HepG2 (cell line): Measurements from ENCODE around the gene PTPRD. TPM values are rescaled to one million over a fixed set of nuclear protein-coding genes. Genes with fewer than 3 reads are reported as not detected.

Experiments used
- ATAC-seq: fragments of 200-7000 bp; cut with Tn5 transposase; 3 replicates; pipeline ENCODE4 v1.9.1; 2020; ENCODE audit warnings: mild to moderate bottlenecking, moderate library complexity
- BruUV-seq: library from RNA; stranded (reverse); fragments of 400-500 nt; replicated peaks from 2 replicates; lab custom pipeline; 2021; lab: Mats Ljungman, UMichigan
- CTCF ChIA-PET: fragments of 300-600 bp; formaldehyde crosslinking; extraction: SDS; loops from one replicate; lab custom pipeline; 2021; ENCODE audit warnings: low total read pairs, inconsistent platforms, low intra/inter-chr PET ratio; lab: Yijun Ruan, JAX
- POLR2A ChIA-PET: fragments of 350-600 bp; sonication (Branson Sonifier 250); formaldehyde crosslinking; loops from one replicate; lab custom pipeline; 2020; ENCODE audit warnings: antibody characterized with exemption, inconsistent platforms; lab: Yijun Ruan, JAX
- DNase-seq: peaks from one replicate; pipeline ENCODE4 v3.0.0-alpha.2; 2015; ENCODE audit warnings: low spot score
- FAIRE-seq: peaks from 3 replicates; lab custom pipeline; 2011; peaks lifted over from hg19 to GRCh38; lab: Jason Lieb, UNC
- H2AFZ ChIP-seq: one replicate; pipeline ENCODE4 v1.6.1; 2011; ENCODE audit warnings: low read length, inconsistent platforms
- H3K27ac ChIP-seq: fragments of 300-600 bp; 3 replicates; pipeline ENCODE4 v1.8.0; 2011; ENCODE audit warnings: mixed run types, mild to moderate bottlenecking, mixed read lengths, low read length, inconsistent platforms; ENCODE audit not compliant: insufficient read depth; ENCODE audit errors: extremely low read length
- H3K27me3 ChIP-seq, 2 experiments: fragments of 200-600 bp in 1 of 2; 2 replicates in 1 of 2; 3 replicates in 1 of 2; pipeline versions ENCODE4 v1.6.0 to v1.8.0; 2011; ENCODE audit warnings: low read length in 2 of 2, mild to moderate bottlenecking in 2 of 2, moderate library complexity in 2 of 2, inconsistent platforms in 1 of 2; ENCODE audit not compliant: insufficient read depth in 2 of 2, control insufficient read depth in 1 of 2
- H3K36me3 ChIP-seq, 2 experiments: fragments of 200-600 bp in 1 of 2; replicated peaks in 1 of 2; 2 replicates in 1 of 2; 3 replicates in 1 of 2; pipeline versions ENCODE4 v1.5.1 to v1.8.0; 2011; ENCODE audit warnings: low read length in 2 of 2, inconsistent platforms in 1 of 2; ENCODE audit not compliant: insufficient read depth in 2 of 2, control insufficient read depth in 1 of 2
- H3K4me1 ChIP-seq: 2 replicates; pipeline ENCODE4 v1.5.1; 2012; ENCODE audit warnings: low read length, inconsistent platforms; ENCODE audit not compliant: insufficient read depth
- H3K4me2 ChIP-seq: 2 replicates; pipeline ENCODE4 v1.6.0; 2011; ENCODE audit warnings: low read depth, low read length, inconsistent platforms
- H3K4me3 ChIP-seq, 3 experiments: fragments of 200-600 bp in 1 of 3; sonication (generic), shearing (Covaris generic) in 1 of 3; replicated peaks in 1 of 3; 2 replicates each; pipeline ENCODE4 v1.5.1; 2011 to 2016; ENCODE audit warnings: low read length in 3 of 3, inconsistent platforms in 2 of 3, low read depth in 2 of 3, mild to moderate bottlenecking in 2 of 3, control low read depth in 1 of 3, mixed read lengths in 1 of 3; ENCODE audit not compliant: insufficient read depth in 1 of 3
- H3K79me2 ChIP-seq: one replicate; pipeline ENCODE4 v1.6.1; 2011; ENCODE audit warnings: low read length, inconsistent platforms; ENCODE audit not compliant: insufficient read depth
- H3K9ac ChIP-seq: 2 replicates; pipeline ENCODE4 v1.6.0; 2011; ENCODE audit warnings: mild to moderate bottlenecking, low read depth, low read length, inconsistent platforms; ENCODE audit not compliant: insufficient read depth
- H3K9me3 ChIP-seq: 2 replicates; pipeline ENCODE4 v1.5.1; 2012; ENCODE audit warnings: mild to moderate bottlenecking, low read length
- H4K20me1 ChIP-seq: 2 replicates; pipeline ENCODE4 v1.6.0; 2011; ENCODE audit warnings: inconsistent platforms, mild to moderate bottlenecking, low read length, moderate library complexity; ENCODE audit not compliant: insufficient read depth
- CAMTA2 ChIP-seq: sonication (generic); formaldehyde crosslinking; IDR thresholded peaks from 2 replicates; pipeline ENCODE4 v1.4.0; 2020; ENCODE audit warnings: mild to moderate bottlenecking, missing genetic modification reagents, borderline replicate concordance
- E2F1 ChIP-seq: sonication (generic); formaldehyde crosslinking; IDR thresholded peaks from 2 replicates; pipeline ENCODE4 v1.5.0; 2020; ENCODE audit warnings: missing genetic modification reagents
- ELF3 ChIP-seq: IDR thresholded peaks from 2 replicates; pipeline ENCODE4 v1.6.1; 2016; ENCODE audit warnings: missing genetic modification reagents, missing compliant biosample characterization
- ELK4 ChIP-seq: sonication (generic); formaldehyde crosslinking; IDR thresholded peaks from 2 replicates; pipeline ENCODE4 v1.9.0; 2021; ENCODE audit warnings: missing genetic modification reagents, borderline replicate concordance
- ETV5 ChIP-seq: IDR thresholded peaks from 2 replicates; pipeline ENCODE4 v1.6.1; 2018; ENCODE audit warnings: missing biosample characterization, missing genetic modification reagents, inconsistent platforms, borderline replicate concordance
- ETV6 ChIP-seq: sonication (generic); formaldehyde crosslinking; conservative IDR thresholded peaks from 2 replicates; pipeline ENCODE4 v1.4.0; 2020; ENCODE audit warnings: missing genetic modification reagents
- GTF2F1 ChIP-seq: fragments of 150-350 bp; IDR thresholded peaks from 2 replicates; pipeline ENCODE4 v1.6.1; 2014; ENCODE audit warnings: low read length
- HNF4G ChIP-seq, 2 experiments: sonication (generic) in 1 of 2; formaldehyde crosslinking in 1 of 2; IDR thresholded peaks; 2 replicates each; pipeline versions ENCODE4 v1.4.0 to v1.6.1; 2011 to 2020; ENCODE audit warnings: borderline replicate concordance in 2 of 2, low read depth in 2 of 2, mild to moderate bottlenecking in 2 of 2, low read length in 1 of 2, missing genetic modification reagents in 1 of 2, moderate library complexity in 1 of 2
- IRX3 ChIP-seq: sonication (generic); formaldehyde crosslinking; IDR thresholded peaks from 2 replicates; pipeline ENCODE4 v1.8.1; 2023; ENCODE audit warnings: mild to moderate bottlenecking, low read depth, missing genetic modification reagents, borderline replicate concordance
- KMT2A ChIP-seq: sonication (generic); formaldehyde crosslinking; IDR thresholded peaks from 2 replicates; pipeline ENCODE4 v1.4.0; 2020; ENCODE audit warnings: missing genetic modification reagents
- TBX3 ChIP-seq: fragments of 450-650 bp; IDR thresholded peaks from 2 replicates; pipeline ENCODE4 v1.6.1; 2017; ENCODE audit warnings: antibody characterized with exemption, mild to moderate bottlenecking, inconsistent platforms, borderline replicate concordance
- ZBTB33 ChIP-seq: sonication (generic); formaldehyde crosslinking; IDR thresholded peaks from 2 replicates; pipeline ENCODE4 v1.4.0; 2020; ENCODE audit warnings: missing genetic modification reagents
- ZNF276 ChIP-seq: sonication (generic); formaldehyde crosslinking; IDR thresholded peaks from 2 replicates; pipeline ENCODE4 v1.4.0; 2020; ENCODE audit warnings: mild to moderate bottlenecking, low read depth, missing genetic modification reagents
- ZNF451 ChIP-seq: sonication (generic); formaldehyde crosslinking; IDR thresholded peaks from 2 replicates; pipeline ENCODE4 v1.5.0; 2020; ENCODE audit warnings: mild to moderate bottlenecking, missing genetic modification reagents
- ZNF580 ChIP-seq: IDR thresholded peaks from 2 replicates; pipeline ENCODE4 v1.6.1; 2016; ENCODE audit warnings: low read depth, borderline replicate concordance
- ZNF660 ChIP-seq: sonication (generic); formaldehyde crosslinking; IDR thresholded peaks from 2 replicates; pipeline ENCODE4 v1.5.1; 2020; ENCODE audit warnings: mild to moderate bottlenecking, low read depth, missing genetic modification reagents, borderline replicate concordance
- WGBS: methylation state at CpG from one replicate; pipeline ENCODE4 v1.1.6; 2017; ENCODE audit warnings: low lambda C conversion rate; 5-methylcytosine and 5-hydroxymethylcytosine counted together
- in situ Hi-C: cut with HindIII; loops from 2 replicates; pipeline ENCODE4 v1.10.0; 2017; ENCODE audit warnings: low pct_unique_long_range_greater_than_20kb; ENCODE audit not compliant: extremely low pct_ligation_motif_present
- intact Hi-C: fragments of 100-400 bp; cut with micrococcal nuclease; formaldehyde crosslinking; loops from one replicate; pipeline ENCODE4 v1.10.0; 2022; ENCODE audit not compliant: unreplicated experiment
- polyA plus RNA-seq, 8 experiments: library from polyadenylated mRNA; depleted of rRNA in 3 of 8; stranded (reverse) in 7 of 8; unstranded in 1 of 8; fragments of >200 nt; fragmentation: Illumina TruSeq in 4 of 8; extraction: Trizol in 4 of 8; gene quantifications; 2 replicates each; pipeline versions ENCODE4 v1.2.1 to v1.2.3, GENCODE V29; 2011 to 2016; ENCODE audit warnings: low read depth in 4 of 8, missing spikeins in 1 of 8, mixed read lengths in 1 of 8; ENCODE audit not compliant: insufficient read depth in 1 of 8
- total RNA-seq, 5 experiments: library from RNA; depleted of rRNA; stranded (reverse); fragments of >200 nt; fragmentation: Illumina TruSeq; extraction: Trizol; gene quantifications; 2 replicates each; pipeline ENCODE4 v1.2.3, GENCODE V29; 2016; ENCODE audit warnings: low read depth in 1 of 5
- TF ChIP-seq, protein P1 (sequence below): sonication (generic); formaldehyde crosslinking; IDR thresholded peaks from 2 replicates; pipeline ENCODE4 v1.8.1; 2023; ENCODE audit warnings: mild to moderate bottlenecking, missing genetic modification reagents

PTPRD gene
- total and polyA plus RNA-seq, 2 of the 13 experiments (the other 11 are each of a cell fraction or from before 2014, with no cell fraction given): 0.05 TPM; not detected in 1

DNA sequence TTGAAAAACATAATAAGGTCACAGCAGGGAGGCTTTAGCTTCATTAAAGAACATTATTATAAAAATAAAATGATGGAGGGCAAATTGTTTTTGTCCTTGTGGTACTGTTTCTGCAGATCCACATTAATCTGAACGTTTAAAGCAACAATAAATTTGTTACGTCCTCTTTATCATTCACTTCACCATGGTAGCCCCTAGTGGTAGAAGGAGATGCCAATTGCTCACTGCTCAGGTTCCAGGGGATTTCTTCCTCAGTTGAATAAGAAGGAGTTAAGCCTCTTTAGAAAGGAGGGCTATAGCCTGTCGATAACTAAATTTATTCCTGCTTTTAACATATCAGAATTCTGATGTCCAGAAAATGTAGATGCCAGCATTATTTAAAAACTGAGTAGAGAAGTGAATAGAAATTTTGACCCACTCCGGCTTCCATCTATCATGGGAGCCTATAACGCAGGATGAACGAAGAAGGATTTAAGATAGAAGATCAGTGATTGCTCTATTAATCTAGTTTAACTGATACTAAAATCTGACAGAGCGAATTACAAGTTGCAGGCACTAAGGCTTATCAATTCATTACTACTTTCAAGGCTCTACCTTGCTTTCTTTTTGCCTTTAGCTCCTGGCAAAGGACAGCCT, 692.3 kb downstream of the PTPRD start:
- H4K20me1 ChIP-seq: no peaks in the 10 kb centered on the region
- TF ChIP-seq E2F1 (CRISPR knock-in tag) (no peak), GTF2F1 (no peak), CAMTA2 (CRISPR knock-in tag) (no peak), ZNF276 (no peak), IRX3 (CRISPR knock-in tag) (no peak), ETV5 (CRISPR knock-in tag) (no peak), ELK4 (CRISPR knock-in tag) (no peak), KMT2A (no peak), ETV6 (no peak), ZNF451 (no peak), HNF4G (IDR thresholded peaks at IDR 0.05; ENCODE audit: borderline replicate concordance, low read depth, low read length) (no peak), HNF4G (CRISPR knock-in tag; IDR thresholded peaks at IDR 0.05; ENCODE audit: borderline replicate concordance, low read depth) (no peak), ZBTB33 (CRISPR knock-in tag) (no peak), ELF3 (CRISPR knock-in tag) (no peak), TBX3 (no peak), ZNF660 (no peak), ZNF580 (CRISPR knock-in tag) (no peak)
- TF ChIP-seq, protein P1, sequence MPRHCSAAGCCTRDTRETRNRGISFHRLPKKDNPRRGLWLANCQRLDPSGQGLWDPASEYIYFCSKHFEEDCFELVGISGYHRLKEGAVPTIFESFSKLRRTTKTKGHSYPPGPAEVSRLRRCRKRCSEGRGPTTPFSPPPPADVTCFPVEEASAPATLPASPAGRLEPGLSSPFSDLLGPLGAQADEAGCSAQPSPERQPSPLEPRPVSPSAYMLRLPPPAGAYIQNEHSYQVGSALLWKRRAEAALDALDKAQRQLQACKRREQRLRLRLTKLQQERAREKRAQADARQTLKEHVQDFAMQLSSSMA (CRISPR knock-in tag): no peak

More for the DNA sequence above, 692.3 kb downstream of the PTPRD start:
- BruUV-seq: no TSS peak
- 28% methylated on average over 7 of the region's 7 CpGs for WGBS
- intact Hi-C loops (no loop called here), in situ Hi-C loops (no loop called here)
- Histone ChIP-seq H3K27me3 (no peaks in the 10 kb centered on the region), H3K4me1 (no peaks in the 10 kb centered on the region), H2AFZ (no peak overlapping the region), H3K9me3 (no peaks in the 10 kb centered on the region), H3K4me2 (no peak overlapping the region), H3K9ac (no peak overlapping the region), H3K79me2 (no peaks in the 10 kb centered on the region), H3K27ac (no peak overlapping the region), H3K4me3 (no peak overlapping the region), H3K36me3 (no peaks in the 10 kb centered on the region)
- ChIA-PET POLR2A (no interaction called here), CTCF (no interaction called here)
- DNase-seq: no peak
- ATAC-seq: no peak
- no peak for FAIRE-seq
